ENCODE results near the gene HTR3D. TPM values are rescaled to one million over a fixed set of nuclear protein-coding genes. Genes with fewer than 3 reads are reported as not detected.
"Not testable (repeated sequence)": the region's sequence is repeated elsewhere in the genome, so short reads cannot be mapped to it uniquely, and the experiment has no call there.

The HTR3D gene
- total RNA-seq, 2 donors from 2014 or later = not detected

- no peak overlapping the region for H3K9ac ChIP-seq (ENCODE audit: low read depth in 2 of 2, low read length in 2 of 2)
- no peak for DNase-seq
- H3K27me3 ChIP-seq = no peaks in the 10 kb centered on the region
- no peaks in the 10 kb centered on the region for H3K36me3 ChIP-seq
- H3K27ac ChIP-seq = no peak overlapping the region
- no peak overlapping the region for H3K4me3 ChIP-seq
- no peaks in the 10 kb centered on the region for H3K4me1 ChIP-seq
- intact Hi-C loops (cut with DNase I) = no loop called here
- TF ChIP-seq CTCF (IDR thresholded peaks at IDR 0.05) = no peak
- H3K9me3 ChIP-seq = no peaks in the 10 kb centered on the region
These were observed 2.1 kb upstream of the HTR3D start for GRCh38 chr3:184029443-184029842.

- no peak overlapping the region for H3K4me3 ChIP-seq
- H3K36me3 ChIP-seq = no peaks in the 10 kb centered on the region
- no peak for DNase-seq
- intact Hi-C loops (cut with DNase I) = no loop called here
- no peak overlapping the region for H3K9ac ChIP-seq (ENCODE audit: low read depth in 2 of 2, low read length in 2 of 2)
- H3K27ac ChIP-seq = no peak overlapping the region
- no peaks in the 10 kb centered on the region for H3K4me1 ChIP-seq
- no peak for TF ChIP-seq CTCF (IDR thresholded peaks at IDR 0.05)
- no peaks in the 10 kb centered on the region for H3K9me3 ChIP-seq
- no peaks in the 10 kb centered on the region for H3K27me3 ChIP-seq
These were observed 1.0 kb upstream of the HTR3D start for GRCh38 chr3:184030536-184030935.

GRCh38 chr3:184037816-184038215 lies 6.3 kb downstream of the HTR3D start:
- no peak overlapping the region for H3K27ac ChIP-seq
- intact Hi-C loops (cut with DNase I) = no loop called here
- no peaks in the 10 kb centered on the region for H3K9me3 ChIP-seq
- no peaks in the 10 kb centered on the region for H3K27me3 ChIP-seq
- no peak for TF ChIP-seq CTCF (IDR thresholded peaks at IDR 0.05)
- no peaks in the 10 kb centered on the region for H3K4me1 ChIP-seq
- no peak overlapping the region for H3K4me3 ChIP-seq
- no peak for DNase-seq
- H3K36me3 ChIP-seq = no peaks in the 10 kb centered on the region
- H3K9ac ChIP-seq (ENCODE audit: low read depth in 2 of 2, low read length in 2 of 2) = no peak overlapping the region

DNA sequence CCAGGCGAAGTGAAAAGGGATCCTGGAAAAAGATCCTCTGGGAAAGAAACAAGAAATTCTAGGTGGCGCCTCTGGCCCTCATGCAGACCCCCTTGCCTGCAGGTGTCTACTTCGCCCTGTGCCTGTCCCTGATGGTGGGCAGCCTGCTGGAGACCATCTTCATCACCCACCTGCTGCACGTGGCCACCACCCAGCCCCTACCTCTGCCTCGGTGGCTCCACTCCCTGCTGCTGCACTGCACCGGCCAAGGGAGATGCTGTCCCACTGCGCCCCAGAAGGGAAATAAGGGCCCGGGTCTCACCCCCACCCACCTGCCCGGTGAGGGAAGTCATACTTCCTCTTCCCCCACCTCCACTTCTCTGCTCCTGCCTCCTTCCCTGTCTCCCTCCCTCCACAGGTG lies 6.8 kb downstream of the HTR3D start:
- H3K27me3 ChIP-seq; H3K4me3 ChIP-seq; H3K9me3 ChIP-seq; H3K9ac ChIP-seq (ENCODE audit: low read depth in 2 of 2, low read length in 2 of 2); intact Hi-C loops (cut with DNase I); H3K36me3 ChIP-seq; H3K27ac ChIP-seq; H3K4me1 ChIP-seq; DNase-seq: not testable (repeated sequence)

- no peak for DNase-seq
- Histone ChIP-seq H3K27me3 (no peaks in the 10 kb centered on the region), H3K9me3 (no peaks in the 10 kb centered on the region), H3K36me3 (no peaks in the 10 kb centered on the region), H3K9ac (ENCODE audit: low read depth in 2 of 2, low read length in 2 of 2) (no peak overlapping the region), H3K4me3 (no peak overlapping the region), H3K4me1 (no peaks in the 10 kb centered on the region), H3K27ac (no peak overlapping the region)
- intact Hi-C loops (cut with DNase I) = no loop called here
- TF ChIP-seq CTCF (IDR thresholded peaks at IDR 0.05) = no peak
These were observed 7.9 kb downstream of the HTR3D start for GRCh38 chr3:184039414-184039813.

DNA sequence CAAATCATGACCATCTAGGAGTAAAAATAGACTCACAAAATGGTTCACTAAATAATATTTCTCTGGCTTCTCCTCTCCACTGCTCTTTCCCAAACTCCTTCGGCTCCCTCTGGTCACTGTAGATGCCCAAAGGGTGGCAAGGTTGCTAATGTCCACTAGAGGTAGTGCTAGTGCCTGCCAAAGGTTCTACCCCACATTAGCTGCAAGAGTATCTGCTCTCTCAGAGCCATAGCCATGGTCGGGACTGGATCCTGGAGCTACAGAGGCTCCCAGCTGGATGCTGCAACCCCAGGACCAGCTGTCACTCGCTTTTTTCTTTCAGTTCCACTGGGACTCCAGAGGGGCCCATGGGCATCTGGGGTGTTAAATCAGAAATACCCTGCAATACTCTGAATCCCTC lies 8.5 kb downstream of the HTR3D start:
- intact Hi-C loops (cut with DNase I) = loop anchor here (10.0 kb wide), 1 partner anchor 245 kb away; no protein-coding TSS in a partner anchor
- DNase-seq = no peak

More for the DNA sequence above, 8.5 kb downstream of the HTR3D start:
- Histone ChIP-seq H3K9ac (ENCODE audit: low read depth in 2 of 2, low read length in 2 of 2) (no peak overlapping the region), H3K27me3 (no peaks in the 10 kb centered on the region), H3K4me1 (no peaks in the 10 kb centered on the region), H3K27ac (no peak overlapping the region), H3K36me3 (no peaks in the 10 kb centered on the region), H3K4me3 (no peak overlapping the region), H3K9me3 (no peaks in the 10 kb centered on the region)
- TF ChIP-seq CTCF (IDR thresholded peaks at IDR 0.05) = no peak

Data from colonic mucosa (tissue), 4 donors.